GM12875 (cell line): ENCODE results near the gene PTBP3.
"Not testable (repeated sequence)": the region's sequence is repeated elsewhere in the genome, so short reads cannot be mapped to it uniquely, and the experiment has no call there.

Source experiments
- H3K4me3 ChIP-seq: one replicate; pipeline ENCODE4 v1.5.1; 2011; ENCODE audit warnings: low read depth, low read length, control low read depth
- TF ChIP-seq, protein P1 (sequence below): IDR thresholded peaks from 2 replicates; pipeline ENCODE4 v1.5.1; 2011; ENCODE audit warnings: low read depth, mild to moderate bottlenecking, control low read depth, inconsistent platforms, low read length, moderate library complexity, borderline replicate concordance; ENCODE audit not compliant: insufficient read depth

PTBP3 gene

DNA sequence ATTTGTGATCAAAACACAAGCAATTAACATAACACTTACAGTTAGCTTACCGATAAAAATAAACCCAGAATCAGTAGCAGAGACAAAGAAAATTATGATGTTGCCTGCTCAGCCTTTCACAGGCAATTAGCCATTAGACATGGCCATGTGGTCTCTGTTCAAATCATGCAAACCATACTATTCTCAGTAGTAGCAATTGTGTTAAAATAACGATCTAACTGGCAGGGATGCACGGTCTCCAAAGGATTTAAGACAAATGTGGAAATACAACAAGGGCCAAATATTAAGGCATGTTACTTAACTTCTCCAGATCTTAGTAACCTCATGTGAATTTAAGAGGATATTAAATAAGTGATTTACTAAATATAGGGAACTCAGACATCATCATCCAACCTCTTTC, 59.5 kb downstream of the PTBP3 start:
- TF ChIP-seq, protein P1, sequence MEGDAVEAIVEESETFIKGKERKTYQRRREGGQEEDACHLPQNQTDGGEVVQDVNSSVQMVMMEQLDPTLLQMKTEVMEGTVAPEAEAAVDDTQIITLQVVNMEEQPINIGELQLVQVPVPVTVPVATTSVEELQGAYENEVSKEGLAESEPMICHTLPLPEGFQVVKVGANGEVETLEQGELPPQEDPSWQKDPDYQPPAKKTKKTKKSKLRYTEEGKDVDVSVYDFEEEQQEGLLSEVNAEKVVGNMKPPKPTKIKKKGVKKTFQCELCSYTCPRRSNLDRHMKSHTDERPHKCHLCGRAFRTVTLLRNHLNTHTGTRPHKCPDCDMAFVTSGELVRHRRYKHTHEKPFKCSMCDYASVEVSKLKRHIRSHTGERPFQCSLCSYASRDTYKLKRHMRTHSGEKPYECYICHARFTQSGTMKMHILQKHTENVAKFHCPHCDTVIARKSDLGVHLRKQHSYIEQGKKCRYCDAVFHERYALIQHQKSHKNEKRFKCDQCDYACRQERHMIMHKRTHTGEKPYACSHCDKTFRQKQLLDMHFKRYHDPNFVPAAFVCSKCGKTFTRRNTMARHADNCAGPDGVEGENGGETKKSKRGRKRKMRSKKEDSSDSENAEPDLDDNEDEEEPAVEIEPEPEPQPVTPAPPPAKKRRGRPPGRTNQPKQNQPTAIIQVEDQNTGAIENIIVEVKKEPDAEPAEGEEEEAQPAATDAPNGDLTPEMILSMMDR: no peak
- H3K4me3 ChIP-seq: no peak overlapping the region

DNA sequence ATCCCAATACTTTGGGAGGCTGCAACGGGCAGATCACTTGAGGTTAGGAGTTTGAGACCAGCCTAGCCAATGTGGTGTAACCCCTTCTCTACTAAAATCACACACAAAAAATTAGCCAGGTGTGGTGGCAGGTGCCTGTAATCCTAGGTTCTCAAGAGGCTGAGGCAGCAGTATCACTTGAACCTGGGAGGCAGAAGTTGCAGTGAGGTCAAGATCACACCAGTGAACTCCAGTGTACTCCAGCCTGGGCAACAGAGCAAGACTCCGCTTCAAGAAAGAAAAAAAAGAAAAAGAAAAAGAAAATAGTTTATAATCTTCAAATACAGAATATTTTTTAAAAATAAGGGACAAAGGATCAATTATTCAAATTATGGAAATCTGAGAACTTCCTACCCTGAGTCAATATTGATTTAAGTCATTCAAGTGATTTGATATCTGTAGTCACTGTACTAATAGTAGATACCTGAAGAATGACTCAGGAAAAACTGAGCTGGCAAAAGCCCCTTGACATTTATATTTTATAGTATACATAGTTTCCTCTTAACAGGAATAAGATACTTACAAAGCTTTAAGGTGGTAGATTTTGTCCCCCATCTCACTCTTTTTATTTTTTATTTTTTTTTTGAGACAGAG, 61.8 kb downstream of the PTBP3 start:
- H3K4me3 ChIP-seq: no peak overlapping the region
- TF ChIP-seq, protein P1: no peak

DNA sequence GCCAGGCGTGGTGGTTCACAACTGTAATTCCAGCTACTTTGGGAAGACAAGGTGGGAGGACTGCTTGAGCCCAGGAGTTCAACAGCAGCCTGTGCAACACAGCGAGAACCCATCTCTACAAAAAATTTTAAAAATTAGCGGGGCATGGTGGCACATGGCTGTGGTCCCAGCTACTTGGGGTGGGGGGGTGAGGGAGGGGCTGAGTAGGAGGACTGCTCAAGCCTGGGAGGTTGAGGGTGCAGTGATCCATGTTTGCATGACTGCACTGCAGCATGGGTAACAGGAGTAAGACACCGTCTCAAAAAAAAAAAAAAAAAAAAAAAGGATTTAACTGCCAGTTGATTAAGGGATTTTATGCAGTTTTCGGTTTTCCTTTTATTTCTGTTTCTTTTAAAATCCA, 65.0 kb downstream of the PTBP3 start:
- no peak overlapping the region for H3K4me3 ChIP-seq
- TF ChIP-seq, protein P1: no peak

DNA sequence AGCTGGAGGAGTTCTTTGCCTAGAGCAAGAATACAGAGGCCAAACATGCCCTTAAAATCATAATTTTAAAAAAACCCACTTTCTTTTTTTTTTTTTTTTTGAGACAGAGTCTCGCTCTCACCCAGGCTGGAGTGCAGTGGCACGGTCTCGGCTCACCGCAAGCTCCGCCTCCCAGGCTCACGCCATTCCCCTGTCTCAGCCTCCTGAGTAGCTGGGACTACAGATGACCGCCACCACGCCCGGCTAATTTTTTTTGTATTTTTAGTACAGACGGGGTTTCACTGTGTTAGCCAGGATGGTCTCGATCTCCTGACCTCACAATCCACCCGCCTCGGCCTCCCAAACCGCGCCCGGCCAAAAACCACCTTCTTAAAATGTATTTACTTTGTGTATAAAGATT, 66.3 kb downstream of the PTBP3 start:
- H3K4me3 ChIP-seq: not testable (repeated sequence)

DNA sequence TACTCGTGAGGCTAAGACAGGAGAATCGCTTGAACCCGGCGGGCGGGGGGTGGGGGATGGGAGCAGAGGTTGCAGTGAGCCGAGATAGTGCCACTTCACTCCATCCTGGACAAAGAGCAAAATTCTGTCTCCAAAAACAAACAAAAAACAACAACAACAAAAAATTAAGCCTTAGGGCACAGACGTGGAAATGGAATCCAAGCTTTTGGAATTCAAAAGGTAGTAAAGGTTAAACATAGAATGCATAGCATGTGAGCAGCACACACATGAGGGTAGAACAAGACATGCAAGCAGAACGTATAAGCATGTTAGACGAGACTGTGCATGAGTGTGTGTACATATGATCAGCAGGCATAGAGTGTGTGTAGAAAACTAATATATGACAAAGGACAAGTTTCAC, 68.0 kb downstream of the PTBP3 start:
- no peak overlapping the region for H3K4me3 ChIP-seq
- TF ChIP-seq, protein P1: no peak

DNA sequence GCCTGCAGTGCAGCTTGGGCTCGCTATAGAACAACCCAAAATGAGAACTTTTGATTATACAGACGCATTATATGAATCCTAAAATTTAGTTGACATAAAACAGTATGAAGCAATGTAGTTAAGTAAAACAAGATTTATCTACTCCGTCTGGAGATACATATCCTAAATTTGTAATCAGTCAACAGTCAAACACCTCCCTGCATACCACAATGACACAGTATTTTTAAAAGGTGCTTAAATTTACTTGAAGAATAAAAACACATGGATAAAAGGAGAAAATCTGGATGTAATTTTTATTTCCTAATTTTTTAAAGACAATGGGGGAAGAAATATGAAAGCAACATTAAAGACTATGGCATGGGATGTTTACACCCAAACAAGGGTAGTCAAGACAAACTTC, 70.8 kb downstream of the PTBP3 start:
- TF ChIP-seq, protein P1: no peak
- H3K4me3 ChIP-seq: no peak overlapping the region

DNA sequence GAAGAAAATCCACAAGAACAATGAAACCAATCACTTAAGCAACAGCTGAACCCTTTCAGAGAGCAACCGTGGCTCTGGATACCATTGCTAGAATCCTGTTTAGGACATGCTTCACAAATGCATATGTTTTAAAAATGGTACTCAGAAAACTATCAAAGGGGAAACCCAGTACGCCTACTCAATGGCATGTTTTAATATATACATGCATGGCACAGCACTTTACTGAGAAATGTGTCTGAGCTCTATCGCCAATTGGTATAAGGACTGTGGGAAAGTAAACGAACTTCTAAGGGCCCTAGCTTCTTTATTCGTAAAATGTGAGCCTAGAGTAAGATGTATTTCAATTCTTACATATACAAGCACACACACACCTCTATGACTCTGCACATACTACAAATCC, 72.3 kb downstream of the PTBP3 start:
- H3K4me3 ChIP-seq: no peak overlapping the region
- TF ChIP-seq, protein P1: no peak

DNA sequence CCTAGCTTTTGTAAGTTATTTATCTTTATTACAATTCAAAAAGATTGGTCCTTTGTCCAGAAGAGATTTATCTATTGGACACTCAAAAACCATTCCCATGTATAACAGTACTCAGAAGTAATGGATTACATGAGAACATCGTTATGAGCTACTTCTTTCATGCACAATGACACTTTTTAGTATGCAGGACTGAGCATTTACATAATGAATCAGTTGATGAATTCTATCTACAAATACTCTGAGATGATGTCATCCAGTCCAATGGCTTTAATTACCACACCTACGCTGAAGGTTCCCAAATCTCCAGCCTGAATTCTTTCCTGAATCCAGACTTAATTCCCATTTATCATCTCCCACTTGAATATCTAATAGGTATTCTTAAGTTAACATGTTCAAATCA, 75.3 kb downstream of the PTBP3 start:
- H3K4me3 ChIP-seq: no peak overlapping the region
- TF ChIP-seq, protein P1: no peak
